HEK293T (cell line): Measurements from ENCODE around the gene NOS3.
"Not testable (repeated sequence)": the region's sequence is repeated elsewhere in the genome, so short reads cannot be mapped to it uniquely, and the experiment has no call there.

ENCODE experiments used
- CTCF ChIA-PET: fragments of 350-600 bp; formaldehyde crosslinking; extraction: SDS; loops from one replicate; lab custom pipeline; 2021; ENCODE audit warnings: antibody characterized with exemption, inconsistent platforms; lab: Yijun Ruan, JAX
- POLR2A ChIA-PET: fragments of 350-600 bp; formaldehyde crosslinking; extraction: SDS; loops from one replicate; lab custom pipeline; 2020; ENCODE audit warnings: antibody characterized with exemption, inconsistent platforms; lab: Yijun Ruan, JAX
- DNase-seq: peaks from one replicate; pipeline ENCODE4 v3.0.0; 2012; ENCODE audit warnings: mixed read lengths; ENCODE audit errors: extremely low spot score
- ARNT ChIP-seq: fragments of 450-650 bp; IDR thresholded peaks from 2 replicates; pipeline ENCODE4 v1.6.1; 2017; ENCODE audit warnings: mild to moderate bottlenecking
- ELF4 ChIP-seq: fragments of 450-650 bp; IDR thresholded peaks from 2 replicates; pipeline ENCODE4 v1.6.1; 2017; ENCODE audit warnings: antibody characterized with exemption
- FOXA1 ChIP-seq: fragments of 450-650 bp; IDR thresholded peaks from 2 replicates; pipeline ENCODE4 v1.6.1; 2016; ENCODE audit warnings: mild to moderate bottlenecking
- FOXK2 ChIP-seq: fragments of 450-650 bp; IDR thresholded peaks from 2 replicates; pipeline ENCODE4 v1.6.1; 2016; ENCODE audit warnings: mild to moderate bottlenecking
- FOXM1 ChIP-seq: fragments of 450-650 bp; IDR thresholded peaks from 2 replicates; pipeline ENCODE4 v1.6.1; 2017; ENCODE audit warnings: mild to moderate bottlenecking, borderline replicate concordance
- HDGF ChIP-seq: fragments of 450-650 bp; IDR thresholded peaks from 2 replicates; pipeline ENCODE4 v1.6.1; 2017; ENCODE audit warnings: antibody characterized with exemption, borderline replicate concordance
- L3MBTL2 ChIP-seq: fragments of 450-650 bp; conservative IDR thresholded peaks from 2 replicates; pipeline ENCODE4 v1.6.1; 2016; ENCODE audit warnings: mild to moderate bottlenecking
- LEF1 ChIP-seq: fragments of 450-650 bp; IDR thresholded peaks from 2 replicates; pipeline ENCODE4 v1.6.1; 2017; ENCODE audit warnings: mild to moderate bottlenecking, borderline replicate concordance
- NFRKB ChIP-seq: fragments of 450-650 bp; IDR thresholded peaks from 2 replicates; pipeline ENCODE4 v1.6.1; 2016; ENCODE audit warnings: mild to moderate bottlenecking, moderate library complexity
- PKNOX1 ChIP-seq: fragments of 450-650 bp; IDR thresholded peaks from 2 replicates; pipeline ENCODE4 v1.6.1; 2016
- SP1 ChIP-seq: fragments of 450-650 bp; IDR thresholded peaks from 2 replicates; pipeline ENCODE4 v1.6.1; 2017
- SUZ12 ChIP-seq: fragments of 450-650 bp; IDR thresholded peaks from 2 replicates; pipeline ENCODE4 v1.6.1; 2016; ENCODE audit warnings: mild to moderate bottlenecking
- ZNF384 ChIP-seq: fragments of 450-650 bp; IDR thresholded peaks from 2 replicates; pipeline ENCODE4 v1.6.1; 2016

The NOS3 gene

GRCh38 chr7:151023232-151023631 is 32.4 kb downstream of the NOS3 start:
- DNase-seq: no peak
- ChIA-PET CTCF (interaction anchor here (0.8 to 1.6 kb wide), 2 partner anchors 11 to 37 kb away, joined by 3 to 5 read pairs; no protein-coding TSS in a partner anchor), POLR2A (interaction anchor here (0.7 kb wide), 1 partner anchor 57 kb away, joined by 3 read pairs; the partner anchor contains the start of gene FASTK)
- TF ChIP-seq ARNT (no peak), FOXM1 (no peak), FOXK2 (no peak)

GRCh38 chr7:151024435-151025056 is 33.7 kb downstream of the NOS3 start, which contains the start of gene ATG9B:
Gene ATG9B (minus strand): TSS chr7:151024494. CDS start chr7:151024423, 71 bp downstream.
- TF ChIP-seq SP1 (no peak), SUZ12 (no peak)
- ChIA-PET POLR2A (no interaction called here), CTCF (no interaction called here)
- DNase-seq: no peak

GRCh38 chr7:151025924-151026671 is 35.3 kb downstream of the NOS3 start:
- TF ChIP-seq SP1 (no peak), L3MBTL2 (no peak), PKNOX1 (no peak), ELF4 (no peak), NFRKB (no peak), ZNF384 (no peak), FOXA1 (no peak), ARNT (no peak)
- no peak for DNase-seq
- ChIA-PET POLR2A (interaction anchor here (2.0 kb wide), 1 partner anchor 55 kb away, joined by 4 read pairs; the partner anchor contains the start of gene FASTK), CTCF (interaction anchor here (3.7 kb wide), 1 partner anchor 9 kb away, joined by 40 read pairs; no protein-coding TSS in a partner anchor)

GRCh38 chr7:151026771-151027727 is 36.2 kb downstream of the NOS3 start:
- ChIA-PET POLR2A (interaction anchor here (1.4 to 2.4 kb wide), 7 partner anchors 31 to 95 kb away, joined by 4 to 15 read pairs (median 8); partner anchors contain the start of genes CDK5, FASTK, SLC4A2 and TMUB1), CTCF (interaction anchor here (0.8 to 3.7 kb wide), 3 partner anchors 9 to 84 kb away, joined by 3 to 40 read pairs (median 3); no protein-coding TSS in a partner anchor)
- DNase-seq: not testable (repeated sequence)

GRCh38 chr7:151027728-151028130 is 36.9 kb downstream of the NOS3 start:
- POLR2A ChIA-PET: interaction anchor here (0.8 to 2.4 kb wide), 21 partner anchors 9 to 199 kb away, joined by 3 to 30 read pairs (median 6); partner anchors contain the start of genes ABCF2, AGAP3, CDK5 and FASTK
- not testable (repeated sequence) for DNase-seq
- CTCF ChIA-PET: interaction anchor here (0.8 to 3.7 kb wide), 5 partner anchors 10 to 130 kb away, joined by 3 to 40 read pairs (median 3); no protein-coding TSS in a partner anchor

GRCh38 chr7:151028131-151028947 is 37.5 kb downstream of the NOS3 start, which contains the start of gene ABCB8:
Gene ABCB8 (plus strand): TSS chr7:151028450. CDS start chr7:151028516, 66 bp downstream.
- DNase-seq: peak; percentile 100
- no peak for TF ChIP-seq ARNT
- TF ChIP-seq ELF4: peak; percentile 95
- no peak for TF ChIP-seq FOXA1
- no peak for TF ChIP-seq HDGF
- peak; percentile 99 for TF ChIP-seq PKNOX1
- TF ChIP-seq L3MBTL2: peak; percentile 76
- no peak; the same call in 1 of the 2 replicates for TF ChIP-seq SUZ12
- no peak for TF ChIP-seq LEF1
- no peak for TF ChIP-seq NFRKB
- TF ChIP-seq ZNF384: no peak
- ChIA-PET CTCF (interaction anchor here (0.5 to 3.7 kb wide), 11 partner anchors 8 to 1882 kb away, joined by 3 to 40 read pairs (median 3); partner anchors contain the start of gene ASIC3), POLR2A (interaction anchor here (0.8 to 2.4 kb wide), 21 partner anchors 10 to 199 kb away, joined by 3 to 30 read pairs (median 6); partner anchors contain the start of genes ABCF2, AGAP3, CDK5 and FASTK)
